ENCODE results near the gene FGB. TPM values are rescaled to one million over a fixed set of nuclear protein-coding genes. Genes with fewer than 3 reads are reported as not detected.

Gene FGB
- total RNA-seq, 1 experiment from 2014 or later, result 2.0 TPM

GRCh38 chr4:154560824-154561231 lies 2.0 kb upstream of the FGB start:
- in situ Hi-C loops (cut with HindIII; ENCODE audit: low pct_unique_long_range_greater_than_20kb, low sequenced_read_pairs), result no loop called here
- POLR2A ChIA-PET, result no interaction called here
- CTCF ChIA-PET, result no interaction called here

GRCh38 chr4:154564311-154564710 lies 1.5 kb downstream of the FGB start:
- ChIA-PET CTCF (no interaction called here), POLR2A (no interaction called here)
- in situ Hi-C loops (cut with HindIII; ENCODE audit: low pct_unique_long_range_greater_than_20kb, low sequenced_read_pairs), result no loop called here
- Histone ChIP-seq H3K9me3 (ENCODE audit: control insufficient read depth, insufficient read depth, low read depth, low read length) (no peaks in the 10 kb centered on the region), H3K4me3 (ENCODE audit: low read depth in 2 of 2, low read length in 2 of 2) (no peak overlapping the region), H3K27me3 (ENCODE audit: control insufficient read depth, insufficient read depth, low read length) (no peaks in the 10 kb centered on the region), H3K27ac (ENCODE audit: low read length) (no peak overlapping the region), H3K4me1 (ENCODE audit: control insufficient read depth, insufficient read depth, low read length) (no peaks in the 10 kb centered on the region), H3K36me3 (ENCODE audit: control insufficient read depth, insufficient read depth, low read length) (no peaks in the 10 kb centered on the region)
- DNase-seq (ENCODE audit: low read depth, low spot score) (no peak), ATAC-seq (no peak)
- BruUV-seq (replicated peaks), result no TSS peak
- intact Hi-C loops (cut with micrococcal nuclease; ENCODE audit: unreplicated experiment), result no loop called here
- TF ChIP-seq POLR2AphosphoS5 (IDR thresholded peaks at IDR 0.05; ENCODE audit: low read depth, low read length), result no peak

More at GRCh38 chr4:154560824-154561231, 2.0 kb upstream of the FGB start:
- no TSS peak for BruUV-seq (replicated peaks)
- intact Hi-C loops (cut with micrococcal nuclease; ENCODE audit: unreplicated experiment), result no loop called here
- ATAC-seq, result no peak
- H3K36me3 ChIP-seq (ENCODE audit: control insufficient read depth, insufficient read depth, low read length), result no peaks in the 10 kb centered on the region
- H3K9me3 ChIP-seq (ENCODE audit: control insufficient read depth, insufficient read depth, low read depth, low read length), result no peaks in the 10 kb centered on the region
- no peak overlapping the region for H3K27ac ChIP-seq (ENCODE audit: low read length)
- DNase-seq (ENCODE audit: low read depth, low spot score), result no peak
- no peaks in the 10 kb centered on the region for H3K27me3 ChIP-seq (ENCODE audit: control insufficient read depth, insufficient read depth, low read length)
- no peaks in the 10 kb centered on the region for H3K4me1 ChIP-seq (ENCODE audit: control insufficient read depth, insufficient read depth, low read length)
- H3K4me3 ChIP-seq (ENCODE audit: low read depth in 2 of 2, low read length in 2 of 2), result no peak overlapping the region
- TF ChIP-seq, protein P1, sequence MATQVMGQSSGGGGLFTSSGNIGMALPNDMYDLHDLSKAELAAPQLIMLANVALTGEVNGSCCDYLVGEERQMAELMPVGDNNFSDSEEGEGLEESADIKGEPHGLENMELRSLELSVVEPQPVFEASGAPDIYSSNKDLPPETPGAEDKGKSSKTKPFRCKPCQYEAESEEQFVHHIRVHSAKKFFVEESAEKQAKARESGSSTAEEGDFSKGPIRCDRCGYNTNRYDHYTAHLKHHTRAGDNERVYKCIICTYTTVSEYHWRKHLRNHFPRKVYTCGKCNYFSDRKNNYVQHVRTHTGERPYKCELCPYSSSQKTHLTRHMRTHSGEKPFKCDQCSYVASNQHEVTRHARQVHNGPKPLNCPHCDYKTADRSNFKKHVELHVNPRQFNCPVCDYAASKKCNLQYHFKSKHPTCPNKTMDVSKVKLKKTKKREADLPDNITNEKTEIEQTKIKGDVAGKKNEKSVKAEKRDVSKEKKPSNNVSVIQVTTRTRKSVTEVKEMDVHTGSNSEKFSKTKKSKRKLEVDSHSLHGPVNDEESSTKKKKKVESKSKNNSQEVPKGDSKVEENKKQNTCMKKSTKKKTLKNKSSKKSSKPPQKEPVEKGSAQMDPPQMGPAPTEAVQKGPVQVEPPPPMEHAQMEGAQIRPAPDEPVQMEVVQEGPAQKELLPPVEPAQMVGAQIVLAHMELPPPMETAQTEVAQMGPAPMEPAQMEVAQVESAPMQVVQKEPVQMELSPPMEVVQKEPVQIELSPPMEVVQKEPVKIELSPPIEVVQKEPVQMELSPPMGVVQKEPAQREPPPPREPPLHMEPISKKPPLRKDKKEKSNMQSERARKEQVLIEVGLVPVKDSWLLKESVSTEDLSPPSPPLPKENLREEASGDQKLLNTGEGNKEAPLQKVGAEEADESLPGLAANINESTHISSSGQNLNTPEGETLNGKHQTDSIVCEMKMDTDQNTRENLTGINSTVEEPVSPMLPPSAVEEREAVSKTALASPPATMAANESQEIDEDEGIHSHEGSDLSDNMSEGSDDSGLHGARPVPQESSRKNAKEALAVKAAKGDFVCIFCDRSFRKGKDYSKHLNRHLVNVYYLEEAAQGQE (IDR thresholded peaks at IDR 0.05; ENCODE audit: insufficient read depth in 1 of 2, low read depth in 2 of 2, low read length in 1 of 2), result no peak
- TF ChIP-seq TCF7L2 (IDR thresholded peaks at IDR 0.05; ENCODE audit: low read depth, low read length), result no peak
- TF ChIP-seq POLR2AphosphoS5 (IDR thresholded peaks at IDR 0.05; ENCODE audit: low read depth, low read length), result no peak
- no peak for TF ChIP-seq SIN3A (IDR thresholded peaks at IDR 0.05; ENCODE audit: borderline replicate concordance, insufficient read depth, low read depth, low read length)
- TF ChIP-seq, protein P2, sequence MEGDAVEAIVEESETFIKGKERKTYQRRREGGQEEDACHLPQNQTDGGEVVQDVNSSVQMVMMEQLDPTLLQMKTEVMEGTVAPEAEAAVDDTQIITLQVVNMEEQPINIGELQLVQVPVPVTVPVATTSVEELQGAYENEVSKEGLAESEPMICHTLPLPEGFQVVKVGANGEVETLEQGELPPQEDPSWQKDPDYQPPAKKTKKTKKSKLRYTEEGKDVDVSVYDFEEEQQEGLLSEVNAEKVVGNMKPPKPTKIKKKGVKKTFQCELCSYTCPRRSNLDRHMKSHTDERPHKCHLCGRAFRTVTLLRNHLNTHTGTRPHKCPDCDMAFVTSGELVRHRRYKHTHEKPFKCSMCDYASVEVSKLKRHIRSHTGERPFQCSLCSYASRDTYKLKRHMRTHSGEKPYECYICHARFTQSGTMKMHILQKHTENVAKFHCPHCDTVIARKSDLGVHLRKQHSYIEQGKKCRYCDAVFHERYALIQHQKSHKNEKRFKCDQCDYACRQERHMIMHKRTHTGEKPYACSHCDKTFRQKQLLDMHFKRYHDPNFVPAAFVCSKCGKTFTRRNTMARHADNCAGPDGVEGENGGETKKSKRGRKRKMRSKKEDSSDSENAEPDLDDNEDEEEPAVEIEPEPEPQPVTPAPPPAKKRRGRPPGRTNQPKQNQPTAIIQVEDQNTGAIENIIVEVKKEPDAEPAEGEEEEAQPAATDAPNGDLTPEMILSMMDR (IDR thresholded peaks at IDR 0.05), result no peak

GRCh38 chr4:154565704-154566103 lies 2.9 kb downstream of the FGB start:
- H3K36me3 ChIP-seq (ENCODE audit: control insufficient read depth, insufficient read depth, low read length), result no peaks in the 10 kb centered on the region
- in situ Hi-C loops (cut with HindIII; ENCODE audit: low pct_unique_long_range_greater_than_20kb, low sequenced_read_pairs) (no loop called here), intact Hi-C loops (cut with micrococcal nuclease; ENCODE audit: unreplicated experiment) (no loop called here)
- TF ChIP-seq, protein P1 (IDR thresholded peaks at IDR 0.05; ENCODE audit: insufficient read depth in 1 of 2, low read depth in 2 of 2, low read length in 1 of 2), result no peak
- TF ChIP-seq, protein P2 (IDR thresholded peaks at IDR 0.05), result no peak
- H3K9me3 ChIP-seq (ENCODE audit: control insufficient read depth, insufficient read depth, low read depth, low read length), result no peaks in the 10 kb centered on the region
- no peak overlapping the region for H3K27ac ChIP-seq (ENCODE audit: low read length)
- H3K27me3 ChIP-seq (ENCODE audit: control insufficient read depth, insufficient read depth, low read length), result no peaks in the 10 kb centered on the region
- no peak for ATAC-seq
- BruUV-seq (replicated peaks), result no TSS peak
- DNase-seq (ENCODE audit: low read depth, low spot score), result no peak
- ChIA-PET CTCF (no interaction called here), POLR2A (no interaction called here)
- no peak overlapping the region for H3K4me3 ChIP-seq (ENCODE audit: low read depth in 2 of 2, low read length in 2 of 2)
- no peaks in the 10 kb centered on the region for H3K4me1 ChIP-seq (ENCODE audit: control insufficient read depth, insufficient read depth, low read length)
